ENCODE measurements around the gene CAMSAP3.
"Not testable (repeated sequence)": the region's sequence is repeated elsewhere in the genome, so short reads cannot be mapped to it uniquely, and the experiment has no call there.

CAMSAP3 gene

GRCh38 chr19:7635670-7636069 is 40.0 kb downstream of the CAMSAP3 start:
- no peak for FAIRE-seq

- no peak for FAIRE-seq
These were observed 40.6 kb downstream of the CAMSAP3 start for GRCh38 chr19:7636317-7636690.

GRCh38 chr19:7636691-7637373 is 41.2 kb downstream of the CAMSAP3 start, which contains the start of gene STXBP2:
Gene STXBP2, plus strand, starts transcription at chr19:7637110. Its CDS starts 40 bp downstream, at chr19:7637150.
- FAIRE-seq, result no peak

DNA sequence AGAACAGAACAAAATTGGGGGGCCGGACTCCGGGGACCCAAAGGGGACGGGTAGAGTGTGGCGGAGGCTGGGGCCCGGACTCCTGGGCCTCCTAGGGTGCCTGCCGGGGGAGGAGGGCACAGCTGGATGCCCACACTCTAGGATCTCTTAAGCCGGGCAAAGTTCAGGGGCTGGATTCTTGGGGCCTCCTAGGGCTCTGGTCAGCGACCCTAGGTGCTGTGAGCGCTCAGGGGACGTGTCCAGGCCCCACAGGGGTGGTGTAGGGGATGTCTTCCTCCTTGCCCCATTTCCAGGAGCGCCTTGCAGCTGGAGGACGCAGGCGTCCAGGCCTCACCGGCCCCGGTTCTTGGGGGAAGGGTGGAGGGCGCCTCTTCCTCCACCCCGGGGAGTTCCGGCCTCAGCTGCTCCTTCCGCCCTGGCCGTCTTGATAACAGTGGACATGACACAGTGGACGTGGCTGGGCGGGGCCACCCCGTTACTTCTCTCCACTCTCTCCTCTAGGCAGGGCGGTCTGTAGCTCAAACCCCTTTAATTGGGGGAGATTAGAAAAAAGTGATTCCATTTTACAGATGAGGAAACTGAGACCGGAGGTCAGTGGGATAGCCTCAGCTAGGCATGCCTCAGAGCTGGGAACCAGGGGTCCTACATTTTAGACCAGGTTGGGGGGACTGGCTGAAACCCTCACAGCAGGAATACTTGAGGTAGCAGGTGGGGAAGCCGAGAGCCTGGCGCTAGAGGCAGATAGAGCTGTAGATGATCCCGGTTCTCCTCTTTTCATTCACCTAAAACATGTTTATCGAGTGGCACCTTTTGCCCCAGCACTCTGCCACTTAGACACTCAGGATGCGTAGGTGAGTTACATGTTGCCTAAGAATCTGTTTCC is 42.0 kb downstream of the CAMSAP3 start:
- no peak for FAIRE-seq

DNA sequence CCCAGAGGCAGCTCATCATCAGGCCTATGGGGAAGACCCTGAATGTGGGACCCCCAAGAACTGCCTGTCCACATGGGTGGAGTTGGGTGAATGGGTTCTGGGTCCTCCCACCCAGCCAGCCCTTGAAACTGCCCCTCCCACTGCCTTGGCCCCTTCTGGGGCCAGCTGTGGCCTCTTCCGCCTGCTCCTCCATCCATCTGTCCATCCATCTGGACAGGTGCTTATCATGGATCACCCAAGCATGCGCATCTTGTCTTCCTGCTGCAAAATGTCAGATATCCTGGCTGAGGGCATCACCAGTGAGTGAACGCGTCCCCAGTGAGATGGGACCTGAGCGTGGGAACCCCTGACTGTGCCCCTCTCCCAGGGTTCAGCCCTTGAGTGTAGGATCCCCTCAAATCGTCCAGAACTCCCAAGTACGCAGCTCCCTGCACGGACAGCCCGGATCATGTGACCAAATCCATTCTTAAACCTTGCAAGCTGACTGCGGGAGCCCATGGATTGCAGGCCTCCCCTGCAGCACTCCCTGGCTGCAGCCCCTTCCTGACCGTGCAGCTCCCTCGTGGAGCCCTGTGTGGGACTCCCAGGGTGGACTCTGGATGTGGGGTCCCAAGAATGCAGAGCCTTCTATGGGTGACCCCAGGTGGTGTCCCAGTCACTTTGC is 43.3 kb downstream of the CAMSAP3 start:
- no peak for FAIRE-seq

DNA sequence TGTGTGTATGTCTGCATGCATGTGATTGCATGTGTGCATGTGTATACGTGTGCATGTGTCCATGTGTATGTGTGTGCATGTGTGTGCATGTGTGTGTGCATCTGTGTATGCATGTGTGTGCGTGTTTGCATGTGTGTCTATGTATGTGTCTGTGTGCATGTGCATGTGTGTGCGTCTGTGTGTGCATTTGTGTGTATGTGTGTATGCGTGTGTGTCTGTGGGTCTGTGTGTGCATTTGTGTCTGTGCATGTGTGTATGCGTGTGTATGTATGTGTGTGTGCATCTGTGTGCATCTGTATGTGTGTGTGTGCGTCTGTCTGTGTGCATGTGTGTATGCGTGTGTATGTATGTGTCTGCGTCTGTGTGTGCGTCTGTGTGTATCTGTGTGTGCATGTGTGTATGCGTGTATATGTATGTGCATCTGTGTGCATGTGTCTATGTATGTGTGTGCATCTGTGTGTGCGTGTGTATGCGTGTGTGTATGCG is 44.2 kb downstream of the CAMSAP3 start:
- no peak for FAIRE-seq

DNA sequence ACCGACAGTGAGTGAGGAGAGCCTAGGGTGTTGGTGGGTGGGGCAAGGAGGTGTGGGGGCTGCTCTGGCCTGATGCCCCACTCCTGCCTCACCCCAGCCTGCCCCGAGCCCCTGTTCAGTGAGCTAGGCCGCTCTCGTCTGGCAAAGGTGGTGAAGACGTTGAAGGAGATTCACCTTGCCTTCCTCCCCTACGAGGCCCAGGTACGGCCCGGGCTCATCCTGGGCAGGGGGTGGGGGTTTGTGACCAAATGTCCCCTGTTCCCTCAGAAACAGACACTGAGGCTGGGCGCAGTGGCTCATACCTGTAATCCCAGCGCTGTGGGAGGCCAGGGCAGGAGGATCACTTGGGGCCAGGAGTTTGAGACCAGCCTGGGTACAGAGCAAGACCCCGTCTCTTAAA is 45.1 kb downstream of the CAMSAP3 start:
- no peak for FAIRE-seq

DNA sequence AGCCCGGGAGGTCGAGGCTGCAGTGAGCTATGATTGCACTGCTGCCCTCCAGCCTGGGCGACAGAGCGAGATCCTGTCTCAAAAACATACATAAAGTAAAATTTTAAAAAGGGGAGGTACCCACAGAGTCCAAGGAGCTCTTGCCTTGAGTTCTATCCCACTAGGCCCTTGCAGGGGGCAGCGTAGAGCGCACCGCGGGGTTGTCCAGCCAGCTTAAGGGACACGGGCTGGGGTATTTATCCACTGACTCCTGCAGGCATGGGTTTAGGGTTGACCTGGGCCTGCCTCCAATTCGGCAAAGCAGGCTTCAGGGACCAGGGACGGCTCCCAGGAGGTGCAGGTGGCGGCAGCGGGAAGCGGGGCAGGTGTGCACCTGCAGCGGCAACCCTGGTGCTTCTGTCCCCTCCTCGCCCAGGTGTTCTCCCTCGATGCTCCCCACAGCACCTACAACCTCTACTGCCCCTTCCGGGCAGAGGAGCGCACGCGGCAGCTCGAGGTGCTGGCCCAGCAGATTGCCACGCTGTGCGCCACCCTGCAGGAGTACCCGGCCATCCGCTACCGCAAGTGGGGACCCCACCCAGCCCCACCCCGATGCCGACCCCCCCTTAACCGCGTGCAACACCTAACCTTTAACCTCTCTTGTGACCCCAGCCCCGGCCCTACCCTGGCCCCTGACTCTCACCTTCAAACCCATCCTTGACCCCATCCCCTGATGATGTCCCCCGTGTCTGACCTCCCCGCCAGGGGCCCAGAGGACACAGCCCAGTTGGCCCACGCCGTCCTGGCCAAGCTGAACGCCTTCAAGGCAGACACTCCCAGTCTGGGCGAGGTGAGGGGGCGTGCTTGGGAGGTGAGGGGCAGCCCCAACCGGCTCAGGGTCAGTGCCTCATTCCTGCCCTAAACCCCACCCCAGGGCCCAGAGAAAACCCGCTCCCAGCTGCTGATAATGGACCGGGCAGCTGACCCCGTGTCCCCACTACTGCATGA is 45.9 kb downstream of the CAMSAP3 start:
- no peak for FAIRE-seq

DNA sequence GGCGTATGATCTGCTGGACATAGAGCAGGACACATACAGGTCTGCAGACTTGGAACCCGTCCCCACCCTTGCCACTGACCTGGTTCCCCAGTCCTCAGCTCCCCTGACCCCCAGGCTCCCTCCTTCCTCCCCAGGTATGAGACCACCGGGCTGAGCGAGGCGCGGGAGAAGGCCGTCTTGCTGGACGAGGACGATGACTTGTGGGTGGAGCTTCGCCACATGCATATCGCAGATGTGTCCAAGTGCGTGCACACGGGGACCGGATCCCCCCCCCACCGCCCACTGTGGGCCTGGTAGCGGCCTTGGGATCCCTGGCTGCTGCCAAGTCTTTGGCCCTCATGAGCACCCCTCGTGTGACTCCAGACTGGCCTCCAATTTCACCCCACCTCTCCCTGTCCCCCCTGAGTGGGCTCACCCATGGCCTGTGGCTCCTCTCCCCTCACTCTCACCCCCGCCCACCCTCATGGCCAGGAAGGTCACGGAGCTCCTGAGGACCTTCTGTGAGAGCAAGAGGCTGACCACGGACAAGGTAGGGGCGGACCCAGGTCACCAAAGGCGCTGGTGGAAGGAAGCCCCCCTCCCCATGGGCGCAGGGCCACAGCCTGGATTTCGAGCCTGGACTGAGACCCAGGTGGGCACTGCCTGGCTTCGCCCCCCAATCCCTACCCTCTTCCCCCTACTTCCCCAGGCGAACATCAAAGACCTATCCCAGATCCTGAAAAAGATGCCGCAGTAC is 46.8 kb downstream of the CAMSAP3 start:
- FAIRE-seq, result no peak

DNA sequence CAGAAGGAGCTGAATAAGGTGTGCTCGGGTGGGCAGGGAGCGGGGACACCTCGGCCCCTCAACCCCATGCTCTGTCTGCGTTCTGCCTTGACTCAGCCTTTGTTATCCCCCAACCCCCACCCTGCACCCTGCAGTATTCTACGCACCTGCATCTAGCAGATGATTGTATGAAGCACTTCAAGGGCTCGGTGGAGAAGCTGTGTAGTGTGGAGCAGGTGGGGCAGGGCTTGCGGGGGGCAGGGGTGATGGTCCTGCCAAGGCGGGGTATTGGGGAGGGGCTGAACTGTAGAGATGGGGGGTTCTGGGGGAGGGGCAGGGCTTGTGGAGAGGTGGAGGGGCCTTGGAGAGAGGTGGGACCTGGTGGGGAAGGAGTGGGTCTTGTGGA is 47.4 kb downstream of the CAMSAP3 start:
- no peak for FAIRE-seq

GRCh38 chr19:7643629-7644549 is 48.2 kb downstream of the CAMSAP3 start:
- not testable (repeated sequence) for FAIRE-seq

- no peak for FAIRE-seq
These were observed 48.9 kb downstream of the CAMSAP3 start for GRCh38 chr19:7644550-7644877.

DNA sequence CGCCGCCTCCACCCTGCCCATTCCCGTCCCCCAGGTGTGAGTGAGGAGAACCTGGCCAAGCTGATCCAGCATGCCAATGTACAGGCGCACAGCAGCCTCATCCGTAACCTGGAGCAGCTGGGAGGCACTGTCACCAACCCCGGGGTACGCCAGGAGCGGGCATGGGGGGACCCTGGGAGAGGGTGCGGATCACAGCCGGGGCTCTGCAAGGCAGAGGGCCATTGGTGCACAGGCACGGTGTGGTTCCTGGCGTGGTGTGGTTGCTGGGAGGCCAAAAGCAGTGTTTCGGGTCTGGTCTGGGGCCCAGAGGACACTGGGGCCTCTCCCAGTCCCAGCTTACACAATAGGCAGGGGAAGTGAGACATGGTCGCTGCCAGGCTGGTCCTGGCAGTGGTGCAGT is 49.5 kb downstream of the CAMSAP3 start:
- FAIRE-seq, result no peak

GRCh38 chr19:7645656-7646425 is 50.2 kb downstream of the CAMSAP3 start:
- FAIRE-seq, result no peak

- FAIRE-seq, result no peak
These were observed 50.7 kb downstream of the CAMSAP3 start for GRCh38 chr19:7646426-7646700.

GRCh38 chr19:7647156-7647555 is 51.5 kb downstream of the CAMSAP3 start:
- FAIRE-seq, result no peak

DNA sequence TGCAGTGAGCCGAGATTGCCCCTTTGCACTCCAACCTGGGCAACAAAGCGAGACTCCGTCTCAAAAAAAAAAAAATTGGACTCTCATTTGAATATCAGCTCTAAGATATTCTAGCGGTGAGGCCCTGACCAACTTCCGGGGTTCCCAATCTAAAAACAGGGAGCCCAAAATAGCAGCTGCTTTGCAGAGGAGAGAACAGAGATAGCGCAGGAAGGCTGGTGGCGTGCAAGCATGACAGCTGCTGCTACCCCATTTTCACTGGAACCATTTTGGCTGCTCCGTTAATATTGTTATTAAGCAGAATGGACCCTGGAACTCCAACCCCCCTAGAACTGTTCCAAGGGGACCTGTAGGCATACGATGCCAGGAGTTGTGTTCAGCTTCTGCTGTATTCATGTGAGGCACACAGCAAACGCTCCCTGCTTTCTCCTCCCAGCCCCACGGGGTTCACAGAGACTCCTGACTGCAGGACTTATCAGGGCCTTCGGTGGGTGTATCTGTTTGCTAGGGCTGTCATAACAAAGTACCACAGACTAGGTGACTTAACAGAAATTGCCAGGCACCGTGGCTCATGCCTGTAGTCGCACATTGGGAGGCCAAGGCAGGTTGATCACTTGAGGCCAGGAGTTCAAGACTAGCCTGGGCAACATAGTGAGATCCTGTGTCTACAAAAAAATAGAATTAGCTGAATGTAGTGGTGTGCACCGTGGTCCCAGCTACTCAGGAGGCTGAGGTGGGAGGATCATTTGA is 52.8 kb downstream of the CAMSAP3 start:
- FAIRE-seq, result no peak

DNA sequence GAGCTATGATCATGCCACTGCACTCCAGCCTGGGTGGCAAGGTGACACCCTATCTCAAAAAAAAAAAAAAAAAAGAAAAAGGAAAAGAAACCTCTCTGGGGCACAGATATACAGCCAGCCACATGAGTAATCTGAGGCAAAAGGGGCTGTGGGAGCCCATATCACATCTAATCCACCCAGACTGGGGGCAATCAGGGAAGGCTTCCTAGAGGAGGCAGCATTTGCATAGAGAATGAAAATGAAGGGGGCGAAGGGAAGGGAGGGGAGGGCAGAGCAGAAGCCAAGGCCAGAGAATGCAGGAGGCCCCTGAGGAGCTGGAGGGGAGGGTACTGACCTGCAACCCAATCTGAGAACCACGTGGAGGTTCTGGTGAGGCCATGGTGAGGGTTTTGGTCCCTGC is 54.5 kb downstream of the CAMSAP3 start:
- FAIRE-seq, result no peak

DNA sequence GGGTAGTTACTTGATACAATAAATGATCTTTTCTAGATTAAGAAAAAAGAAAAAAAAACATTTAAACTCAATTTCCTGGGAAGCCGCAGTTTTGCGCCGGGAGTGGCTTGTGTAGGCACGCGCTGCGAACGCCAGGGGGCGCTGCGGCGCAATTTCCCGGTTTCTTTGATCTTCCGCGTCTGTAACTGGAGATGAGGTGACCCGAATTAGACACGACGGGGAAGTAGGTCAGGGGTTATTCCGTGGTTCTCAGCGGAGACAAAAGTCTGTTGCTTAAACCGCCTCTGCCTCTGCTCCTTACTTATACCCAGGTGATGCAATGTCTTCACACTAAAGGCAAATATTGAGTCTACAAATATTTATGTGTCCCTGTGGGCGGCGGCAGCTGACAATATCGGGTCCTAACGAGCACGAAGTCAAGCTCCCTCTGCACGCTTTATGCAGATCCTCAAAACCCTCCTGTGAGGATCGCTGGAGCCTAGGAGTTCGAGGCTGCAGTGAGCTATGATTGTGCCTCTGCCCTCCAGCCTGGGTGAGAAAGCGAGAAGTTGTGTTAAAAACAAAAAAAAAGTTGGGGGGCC is 56.5 kb downstream of the CAMSAP3 start:
- peak; percentile 77 for FAIRE-seq

Data from A204.1 (cell line).